K562 (cell line): ENCODE results near the gene ACTR3C. TPM values are rescaled to one million over a fixed set of nuclear protein-coding genes. Genes with fewer than 3 reads are reported as not detected.

Experiments used
- ADNP ChIP-seq: fragments of 200-800 bp; sonication (Bioruptor generic); IDR thresholded peaks from 2 replicates; pipeline ENCODE4 v1.6.1; 2016; ENCODE audit warnings: missing genetic modification characterization, missing compliant biosample characterization
- BRF2 ChIP-seq: IDR thresholded peaks from 3 replicates; pipeline ENCODE4 v1.6.1; 2011; ENCODE audit warnings: borderline replicate concordance, mild to moderate bottlenecking; ENCODE audit not compliant: insufficient read length, insufficient read depth
- CEBPG ChIP-seq, 3 experiments: fragments of 200-800 bp in 1 of 3; sonication (Bioruptor generic) in 1 of 3; sonication (generic) in 1 of 3; formaldehyde crosslinking in 1 of 3; IDR thresholded peaks in 2 of 3; conservative IDR thresholded peaks in 1 of 3; 2 replicates each; pipeline versions ENCODE4 v1.6.1 to v1.8.0; 2016 to 2022; ENCODE audit warnings: missing compliant biosample characterization in 2 of 3, missing genetic modification characterization in 2 of 3, mild to moderate bottlenecking in 1 of 3, missing genetic modification reagents in 1 of 3
- EP400 ChIP-seq: fragments of 450-650 bp; IDR thresholded peaks from 2 replicates; pipeline ENCODE4 v1.6.1; 2017; ENCODE audit warnings: antibody characterized with exemption, mild to moderate bottlenecking, moderate library complexity
- MTA1 ChIP-seq: fragments of 450-650 bp; IDR thresholded peaks from 2 replicates; pipeline ENCODE4 v1.6.1; 2017; ENCODE audit warnings: borderline replicate concordance
- MYBL2 ChIP-seq, 2 experiments: fragments of 450-650 bp in 1 of 2; sonication (generic) in 1 of 2; formaldehyde crosslinking in 1 of 2; IDR thresholded peaks; 2 replicates each; pipeline versions ENCODE4 v1.6.1 to v1.8.1; 2017 to 2022; ENCODE audit warnings: borderline replicate concordance in 1 of 2, inconsistent platforms in 1 of 2, low read depth in 1 of 2, mild to moderate bottlenecking in 1 of 2, missing genetic modification reagents in 1 of 2, moderate library complexity in 1 of 2
- NRF1 ChIP-seq, 2 experiments: fragments of 450-650 bp; IDR thresholded peaks in 1 of 2; conservative IDR thresholded peaks in 1 of 2; 2 replicates each; pipeline ENCODE4 v1.6.1; 2014; ENCODE audit warnings: mild to moderate bottlenecking in 2 of 2
- RUNX1 ChIP-seq: sonication (generic); IDR thresholded peaks from 2 replicates; pipeline ENCODE4 v1.6.1; 2016; ENCODE audit warnings: antibody characterized with exemption, low read depth
- SP1 ChIP-seq: sonication (generic); formaldehyde crosslinking; IDR thresholded peaks from 2 replicates; pipeline ENCODE4 v1.8.1; 2022; ENCODE audit warnings: mild to moderate bottlenecking, missing genetic modification reagents
- TRIM24 ChIP-seq, 2 experiments: fragments of 450-650 bp; IDR thresholded peaks; 2 replicates each; pipeline ENCODE4 v1.6.1; 2016
- ZNF764 ChIP-seq: fragments of 250-450 bp; sonication (Bioruptor Pico); IDR thresholded peaks from 2 replicates; pipeline ENCODE4 v1.4.0; 2020; ENCODE audit warnings: low read depth, mild to moderate bottlenecking, moderate library complexity
- ZNF79 ChIP-seq: fragments of 250-450 bp; sonication (Bioruptor Pico); IDR thresholded peaks from 2 replicates; pipeline ENCODE4 v1.4.0; 2020; ENCODE audit warnings: low read depth, mild to moderate bottlenecking, moderate library complexity
- polyA plus RNA-seq, 8 experiments: library from polyadenylated mRNA; depleted of rRNA in 4 of 8; stranded (reverse) in 5 of 8; unstranded in 3 of 8; fragments of >200 nt; fragmentation: Nextera tagmentation in 2 of 8; fragmentation: Illumina TruSeq in 1 of 8; extraction: Ambion mirVana in 2 of 8; extraction: Trizol in 1 of 8; gene quantifications; 2 replicates each; pipeline versions ENCODE4 v1.2.1 to v1.2.3, GENCODE V29; 2011 to 2014; ENCODE audit warnings: inconsistent platforms in 1 of 8, missing spikeins in 1 of 8
- total RNA-seq, 7 experiments: library from RNA; depleted of rRNA in 6 of 7; stranded (reverse); fragments of >200 nt in 6 of 7; fragmentation: Illumina TruSeq in 2 of 7; extraction: Trizol in 2 of 7; gene quantifications; 2 replicates each; pipeline versions ENCODE4 v1.2.1 to v1.2.3, GENCODE V29; 2011 to 2021; ENCODE audit warnings: low replicate concordance in 1 of 7
- TF ChIP-seq, protein P1 (sequence below): fragments of 450-650 bp; IDR thresholded peaks from 2 replicates; pipeline ENCODE4 v1.6.1; 2016; ENCODE audit warnings: mild to moderate bottlenecking, moderate library complexity

Gene ACTR3C
- total and polyA plus RNA-seq, 9 of the 15 experiments (the other 6 are each of a cell fraction or from before 2014, with no cell fraction given): 9.0 to 35.4 (median 13.3) TPM

- TF ChIP-seq ZNF79 (no peak), MYBL2 (IDR thresholded peaks at IDR 0.05; ENCODE audit: low read depth) (no peak), MYBL2 (CRISPR knock-in tag; IDR thresholded peaks at IDR 0.05; ENCODE audit: borderline replicate concordance) (no peak), NRF1 (conservative IDR thresholded peaks at IDR 0.05 in 1 of 2, IDR thresholded peaks at IDR 0.05 in 1 of 2) (no peak), RUNX1 (no peak), TRIM24 (IDR thresholded peaks at IDR 0.05) (peak; percentile 65 to 85; a peak in 3 of 4 replicates), ADNP (tag) (no peak), ZNF764 (no peak), CEBPG (CRISPR knock-in tag; IDR thresholded peaks at IDR 0.05) (no peak), CEBPG (tag; conservative IDR thresholded peaks at IDR 0.05 in 1 of 2, IDR thresholded peaks at IDR 0.05 in 1 of 2) (peak in 1 of 2 experiments; percentile 67; a peak in 3 of 4 replicates), SP1 (0 out of 2 replicates have a peak, but pooled peaks have one; percentile 32), EP400 (peak; percentile 27; the same call in 1 of the 2 replicates), BRF2 (no peak), MTA1 (no peak)
- TF ChIP-seq, protein P1, sequence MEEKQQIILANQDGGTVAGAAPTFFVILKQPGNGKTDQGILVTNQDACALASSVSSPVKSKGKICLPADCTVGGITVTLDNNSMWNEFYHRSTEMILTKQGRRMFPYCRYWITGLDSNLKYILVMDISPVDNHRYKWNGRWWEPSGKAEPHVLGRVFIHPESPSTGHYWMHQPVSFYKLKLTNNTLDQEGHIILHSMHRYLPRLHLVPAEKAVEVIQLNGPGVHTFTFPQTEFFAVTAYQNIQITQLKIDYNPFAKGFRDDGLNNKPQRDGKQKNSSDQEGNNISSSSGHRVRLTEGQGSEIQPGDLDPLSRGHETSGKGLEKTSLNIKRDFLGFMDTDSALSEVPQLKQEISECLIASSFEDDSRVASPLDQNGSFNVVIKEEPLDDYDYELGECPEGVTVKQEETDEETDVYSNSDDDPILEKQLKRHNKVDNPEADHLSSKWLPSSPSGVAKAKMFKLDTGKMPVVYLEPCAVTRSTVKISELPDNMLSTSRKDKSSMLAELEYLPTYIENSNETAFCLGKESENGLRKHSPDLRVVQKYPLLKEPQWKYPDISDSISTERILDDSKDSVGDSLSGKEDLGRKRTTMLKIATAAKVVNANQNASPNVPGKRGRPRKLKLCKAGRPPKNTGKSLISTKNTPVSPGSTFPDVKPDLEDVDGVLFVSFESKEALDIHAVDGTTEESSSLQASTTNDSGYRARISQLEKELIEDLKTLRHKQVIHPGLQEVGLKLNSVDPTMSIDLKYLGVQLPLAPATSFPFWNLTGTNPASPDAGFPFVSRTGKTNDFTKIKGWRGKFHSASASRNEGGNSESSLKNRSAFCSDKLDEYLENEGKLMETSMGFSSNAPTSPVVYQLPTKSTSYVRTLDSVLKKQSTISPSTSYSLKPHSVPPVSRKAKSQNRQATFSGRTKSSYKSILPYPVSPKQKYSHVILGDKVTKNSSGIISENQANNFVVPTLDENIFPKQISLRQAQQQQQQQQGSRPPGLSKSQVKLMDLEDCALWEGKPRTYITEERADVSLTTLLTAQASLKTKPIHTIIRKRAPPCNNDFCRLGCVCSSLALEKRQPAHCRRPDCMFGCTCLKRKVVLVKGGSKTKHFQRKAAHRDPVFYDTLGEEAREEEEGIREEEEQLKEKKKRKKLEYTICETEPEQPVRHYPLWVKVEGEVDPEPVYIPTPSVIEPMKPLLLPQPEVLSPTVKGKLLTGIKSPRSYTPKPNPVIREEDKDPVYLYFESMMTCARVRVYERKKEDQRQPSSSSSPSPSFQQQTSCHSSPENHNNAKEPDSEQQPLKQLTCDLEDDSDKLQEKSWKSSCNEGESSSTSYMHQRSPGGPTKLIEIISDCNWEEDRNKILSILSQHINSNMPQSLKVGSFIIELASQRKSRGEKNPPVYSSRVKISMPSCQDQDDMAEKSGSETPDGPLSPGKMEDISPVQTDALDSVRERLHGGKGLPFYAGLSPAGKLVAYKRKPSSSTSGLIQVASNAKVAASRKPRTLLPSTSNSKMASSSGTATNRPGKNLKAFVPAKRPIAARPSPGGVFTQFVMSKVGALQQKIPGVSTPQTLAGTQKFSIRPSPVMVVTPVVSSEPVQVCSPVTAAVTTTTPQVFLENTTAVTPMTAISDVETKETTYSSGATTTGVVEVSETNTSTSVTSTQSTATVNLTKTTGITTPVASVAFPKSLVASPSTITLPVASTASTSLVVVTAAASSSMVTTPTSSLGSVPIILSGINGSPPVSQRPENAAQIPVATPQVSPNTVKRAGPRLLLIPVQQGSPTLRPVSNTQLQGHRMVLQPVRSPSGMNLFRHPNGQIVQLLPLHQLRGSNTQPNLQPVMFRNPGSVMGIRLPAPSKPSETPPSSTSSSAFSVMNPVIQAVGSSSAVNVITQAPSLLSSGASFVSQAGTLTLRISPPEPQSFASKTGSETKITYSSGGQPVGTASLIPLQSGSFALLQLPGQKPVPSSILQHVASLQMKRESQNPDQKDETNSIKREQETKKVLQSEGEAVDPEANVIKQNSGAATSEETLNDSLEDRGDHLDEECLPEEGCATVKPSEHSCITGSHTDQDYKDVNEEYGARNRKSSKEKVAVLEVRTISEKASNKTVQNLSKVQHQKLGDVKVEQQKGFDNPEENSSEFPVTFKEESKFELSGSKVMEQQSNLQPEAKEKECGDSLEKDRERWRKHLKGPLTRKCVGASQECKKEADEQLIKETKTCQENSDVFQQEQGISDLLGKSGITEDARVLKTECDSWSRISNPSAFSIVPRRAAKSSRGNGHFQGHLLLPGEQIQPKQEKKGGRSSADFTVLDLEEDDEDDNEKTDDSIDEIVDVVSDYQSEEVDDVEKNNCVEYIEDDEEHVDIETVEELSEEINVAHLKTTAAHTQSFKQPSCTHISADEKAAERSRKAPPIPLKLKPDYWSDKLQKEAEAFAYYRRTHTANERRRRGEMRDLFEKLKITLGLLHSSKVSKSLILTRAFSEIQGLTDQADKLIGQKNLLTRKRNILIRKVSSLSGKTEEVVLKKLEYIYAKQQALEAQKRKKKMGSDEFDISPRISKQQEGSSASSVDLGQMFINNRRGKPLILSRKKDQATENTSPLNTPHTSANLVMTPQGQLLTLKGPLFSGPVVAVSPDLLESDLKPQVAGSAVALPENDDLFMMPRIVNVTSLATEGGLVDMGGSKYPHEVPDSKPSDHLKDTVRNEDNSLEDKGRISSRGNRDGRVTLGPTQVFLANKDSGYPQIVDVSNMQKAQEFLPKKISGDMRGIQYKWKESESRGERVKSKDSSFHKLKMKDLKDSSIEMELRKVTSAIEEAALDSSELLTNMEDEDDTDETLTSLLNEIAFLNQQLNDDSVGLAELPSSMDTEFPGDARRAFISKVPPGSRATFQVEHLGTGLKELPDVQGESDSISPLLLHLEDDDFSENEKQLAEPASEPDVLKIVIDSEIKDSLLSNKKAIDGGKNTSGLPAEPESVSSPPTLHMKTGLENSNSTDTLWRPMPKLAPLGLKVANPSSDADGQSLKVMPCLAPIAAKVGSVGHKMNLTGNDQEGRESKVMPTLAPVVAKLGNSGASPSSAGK: peak; percentile 34; the same call in 1 of the 2 replicates
These were observed 16.2 kb downstream of the ACTR3C start (continued) for GRCh38 chr7:150307129-150307528.
